DND-41 (cell line): ENCODE measurements around the gene C3AR1.

Experiments
- EZH2 ChIP-seq: IDR thresholded peaks from 3 replicates; pipeline ENCODE4 v1.6.1; 2012; ENCODE audit warnings: borderline replicate concordance, low read depth, mild to moderate bottlenecking, moderate library complexity, low read length, inconsistent platforms; ENCODE audit not compliant: severe bottlenecking
- TF ChIP-seq, protein P1 (sequence below): IDR thresholded peaks from 2 replicates; pipeline ENCODE4 v1.5.1; 2012; ENCODE audit warnings: borderline replicate concordance, low read length, moderate library complexity, mild to moderate bottlenecking; ENCODE audit not compliant: poor library complexity, severe bottlenecking; ENCODE audit errors: extremely low read depth

DNA sequence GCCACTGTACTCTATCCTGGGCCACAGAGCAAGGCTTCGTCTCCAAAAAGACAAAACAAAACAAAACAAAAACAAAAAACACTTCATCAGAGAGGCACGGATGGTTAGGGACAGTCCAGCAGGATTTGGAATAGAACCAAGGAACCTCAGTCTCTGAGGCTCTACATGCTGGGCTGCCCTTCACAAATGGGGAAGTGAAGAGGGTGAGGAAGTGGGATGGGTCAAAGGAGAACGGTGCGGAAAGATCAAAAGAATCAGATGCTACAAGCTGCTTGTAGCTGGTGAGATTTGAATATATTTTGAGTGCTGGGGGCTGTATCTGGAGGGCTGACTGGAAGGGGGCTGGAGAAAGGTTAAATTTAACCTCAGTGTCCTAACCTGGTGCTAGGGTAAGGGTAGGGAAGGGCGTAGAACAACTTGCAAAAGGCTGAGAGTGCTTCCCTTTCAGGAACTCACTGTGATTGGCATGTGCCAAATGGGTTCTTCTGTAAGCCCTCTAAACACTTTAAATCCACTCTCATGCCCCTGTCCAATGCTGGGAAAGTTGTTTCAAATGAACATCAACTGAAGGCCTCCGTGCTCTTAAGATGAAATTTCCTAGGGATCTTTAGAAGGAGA lies 29.0 kb downstream of the C3AR1 start:
- TF ChIP-seq, protein P1, sequence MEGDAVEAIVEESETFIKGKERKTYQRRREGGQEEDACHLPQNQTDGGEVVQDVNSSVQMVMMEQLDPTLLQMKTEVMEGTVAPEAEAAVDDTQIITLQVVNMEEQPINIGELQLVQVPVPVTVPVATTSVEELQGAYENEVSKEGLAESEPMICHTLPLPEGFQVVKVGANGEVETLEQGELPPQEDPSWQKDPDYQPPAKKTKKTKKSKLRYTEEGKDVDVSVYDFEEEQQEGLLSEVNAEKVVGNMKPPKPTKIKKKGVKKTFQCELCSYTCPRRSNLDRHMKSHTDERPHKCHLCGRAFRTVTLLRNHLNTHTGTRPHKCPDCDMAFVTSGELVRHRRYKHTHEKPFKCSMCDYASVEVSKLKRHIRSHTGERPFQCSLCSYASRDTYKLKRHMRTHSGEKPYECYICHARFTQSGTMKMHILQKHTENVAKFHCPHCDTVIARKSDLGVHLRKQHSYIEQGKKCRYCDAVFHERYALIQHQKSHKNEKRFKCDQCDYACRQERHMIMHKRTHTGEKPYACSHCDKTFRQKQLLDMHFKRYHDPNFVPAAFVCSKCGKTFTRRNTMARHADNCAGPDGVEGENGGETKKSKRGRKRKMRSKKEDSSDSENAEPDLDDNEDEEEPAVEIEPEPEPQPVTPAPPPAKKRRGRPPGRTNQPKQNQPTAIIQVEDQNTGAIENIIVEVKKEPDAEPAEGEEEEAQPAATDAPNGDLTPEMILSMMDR: no peak
- no peak for TF ChIP-seq EZH2
